T-helper 1 cell (primary cell): Measurements from ENCODE around the gene NELFB.

ENCODE experiments used
- DNase-seq, 5 donors: peaks; one replicate each; pipeline ENCODE4 v3.0.0-alpha.2; 2012 to 2020

NELFB gene

GRCh38 chr9:137315581-137316011 is 60.5 kb downstream of the NELFB start:
- peak in 1 of 5 donors; percentile 10 for DNase-seq

DNA sequence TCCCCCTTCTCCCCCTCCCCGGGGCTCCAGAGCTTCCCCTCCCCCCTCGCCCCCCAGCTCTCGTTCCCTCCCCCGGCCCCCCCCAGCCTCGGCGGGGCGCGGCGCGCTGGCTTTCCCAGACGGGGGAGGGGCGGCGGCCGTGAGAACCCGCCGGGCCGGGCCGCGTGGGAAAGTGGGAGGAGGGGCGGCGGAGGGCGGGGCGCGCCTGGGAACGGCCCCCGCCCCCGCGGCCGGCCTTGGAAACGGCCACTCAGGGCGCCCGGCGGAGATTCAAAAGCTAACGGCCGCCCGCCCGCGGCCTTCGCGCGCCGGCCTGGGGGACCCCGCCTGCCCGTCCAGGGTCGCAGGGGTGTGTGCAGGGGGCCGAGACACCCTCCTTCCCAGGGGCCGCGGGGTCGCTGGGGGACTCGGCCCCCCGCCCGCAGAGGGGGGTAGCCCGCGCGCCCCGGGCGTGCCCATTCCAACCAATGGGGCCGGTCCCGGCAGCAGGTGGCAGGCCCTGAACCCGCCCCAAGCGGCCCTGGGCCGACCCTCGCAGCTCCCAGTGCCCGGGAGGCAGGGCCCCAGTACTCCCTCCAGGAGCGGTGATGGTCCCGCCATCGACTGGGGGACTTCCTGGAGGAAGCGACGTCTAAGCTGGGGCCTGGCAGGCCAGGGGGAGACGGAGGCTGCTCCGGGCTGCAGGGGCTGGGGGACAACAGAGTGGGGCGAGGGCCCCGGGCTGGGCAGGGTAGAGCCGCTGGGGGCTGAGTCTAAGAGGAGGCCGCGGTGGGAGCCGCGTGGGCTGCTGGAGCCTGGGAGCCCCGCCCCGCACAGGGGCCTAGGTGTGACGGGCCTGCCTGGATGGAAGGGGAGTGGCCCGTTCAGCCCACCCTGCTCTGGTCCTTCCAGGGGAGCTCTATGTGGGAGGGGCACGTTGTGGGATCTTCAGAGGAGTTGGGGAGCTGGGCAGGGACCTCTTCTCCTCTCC is 61.2 kb downstream of the NELFB start:
- DNase-seq, result peak in 1 of 5 donors; percentile 9

GRCh38 chr9:137317021-137317717 is 62.0 kb downstream of the NELFB start:
- no peak for DNase-seq

GRCh38 chr9:137317718-137318511 is 62.8 kb downstream of the NELFB start:
- DNase-seq, result no peak

- DNase-seq, result peak in 1 of 5 donors; percentile 11
Observed at GRCh38 chr9:137318602-137319001, 63.5 kb downstream of the NELFB start.

GRCh38 chr9:137319011-137319738 is 64.0 kb downstream of the NELFB start:
- DNase-seq, result no peak

- DNase-seq, result peak in 1 of 5 donors; percentile 11
Observed at GRCh38 chr9:137319739-137320551, 64.8 kb downstream of the NELFB start.

GRCh38 chr9:137320555-137321384 is 65.6 kb downstream of the NELFB start:
- DNase-seq, result peak in 1 of 5 donors; percentile 56

DNA sequence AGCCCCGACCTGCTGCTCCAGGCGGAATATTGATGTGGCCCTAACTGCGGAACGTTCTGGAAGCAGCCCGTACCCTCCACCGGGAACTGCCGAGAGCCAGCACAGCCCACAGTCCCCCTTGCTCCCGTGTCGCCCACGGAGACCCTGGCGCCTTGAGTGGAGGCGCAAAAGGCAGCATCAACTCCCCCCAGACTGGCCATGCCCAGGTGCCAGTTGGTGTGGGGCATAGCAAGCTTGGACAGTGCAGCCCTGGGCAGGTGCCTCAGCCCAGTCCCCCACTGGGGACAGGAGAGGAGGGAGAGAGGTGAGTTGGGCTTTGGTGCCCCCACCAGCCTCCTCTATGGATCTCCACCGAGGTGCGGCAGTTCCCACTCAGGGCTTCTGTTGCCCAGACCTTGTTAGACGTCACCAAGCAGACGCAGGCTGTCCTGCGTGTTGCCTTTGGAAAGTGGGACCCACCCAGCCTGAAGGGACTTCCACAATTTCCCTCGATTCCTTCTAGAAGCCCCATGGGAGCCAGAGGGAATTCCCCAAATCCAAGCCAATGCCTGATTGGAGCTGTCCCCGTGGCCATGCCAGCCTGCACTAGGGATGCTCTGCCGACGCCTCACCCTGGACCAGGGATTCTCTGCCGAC is 66.7 kb downstream of the NELFB start:
- DNase-seq, result no peak
